Stimulated activated naive CD8-positive, alpha-beta T cell treated with anti-CD3 and anti-CD28 coated beads, Interleukin-15, Interleukin-2, amounts not matched to agents 100 U/mL and 50 U/mL, for 24 hours (primary cell): Measurements from ENCODE around the gene FAM89B.

ENCODE experiments used
- ATAC-seq: fragments of 150-1000 bp; cut with Tn5 transposase; one replicate; pipeline ENCODE4 v1.10.0; 2021
- DNase-seq: peaks from one replicate; pipeline ENCODE4 v3.0.0; 2021

The FAM89B gene

GRCh38 chr11:65538915-65539743, 33.2 kb upstream of the FAM89B start:
- no peak for DNase-seq

GRCh38 chr11:65539744-65540289, 32.5 kb upstream of the FAM89B start:
- ATAC-seq (peak; percentile 73), DNase-seq (no peak)

More at GRCh38 chr11:65538915-65539743, 33.2 kb upstream of the FAM89B start:
- no peak for ATAC-seq

GRCh38 chr11:65540290-65541092, 31.8 kb upstream of the FAM89B start:
- ATAC-seq (peak; percentile 90), DNase-seq (peak; percentile 96)

GRCh38 chr11:65541093-65541982, 31.0 kb upstream of the FAM89B start:
- DNase-seq = no peak
- ATAC-seq = no peak

- DNase-seq = no peak
- no peak for ATAC-seq
Observed at GRCh38 chr11:65542738-65543390, 29.5 kb upstream of the FAM89B start.

GRCh38 chr11:65545853-65546216, 26.5 kb upstream of the FAM89B start:
- no peak for DNase-seq
- ATAC-seq = no peak

GRCh38 chr11:65546217-65546958, 25.9 kb upstream of the FAM89B start:
- ATAC-seq = peak; percentile 85
- peak; percentile 99 for DNase-seq

- ATAC-seq = no peak
- no peak for DNase-seq
Observed at GRCh38 chr11:65547446-65548125, 24.8 kb upstream of the FAM89B start.

GRCh38 chr11:65548395-65548794, 23.9 kb upstream of the FAM89B start:
- ATAC-seq (no peak), DNase-seq (no peak)

GRCh38 chr11:65549096-65549495, 23.2 kb upstream of the FAM89B start:
- ATAC-seq (no peak), DNase-seq (no peak)

- peak; percentile 54 for ATAC-seq
- peak; percentile 79 for DNase-seq
Observed at GRCh38 chr11:65551572-65552387, 20.6 kb upstream of the FAM89B start.

- no peak for ATAC-seq
- DNase-seq = no peak
Observed at GRCh38 chr11:65552388-65552951, 19.9 kb upstream of the FAM89B start.

- ATAC-seq = peak; percentile 38
- DNase-seq = peak; percentile 67
Observed at GRCh38 chr11:65553301-65554001, 18.9 kb upstream of the FAM89B start.

- no peak for ATAC-seq
- no peak for DNase-seq
Observed at GRCh38 chr11:65554057-65554818, 18.1 kb upstream of the FAM89B start.

GRCh38 chr11:65554842-65555430, 17.4 kb upstream of the FAM89B start:
- ATAC-seq = no peak

GRCh38 chr11:65555693-65556231, 16.6 kb upstream of the FAM89B start:
- DNase-seq = peak; percentile 57
- peak; percentile 15 for ATAC-seq

More at GRCh38 chr11:65554842-65555430, 17.4 kb upstream of the FAM89B start:
- no peak for DNase-seq
